HepG2 (cell line): ENCODE measurements around the gene RAB40C. TPM values are rescaled to one million over a fixed set of nuclear protein-coding genes. Genes with fewer than 3 reads are reported as not detected.

Experiments used
- CEBPB ChIP-seq: IDR thresholded peaks from 2 replicates; pipeline ENCODE4 v1.6.1; 2011; ENCODE audit warnings: low read depth, low read length, improper control_type of control experiment, borderline replicate concordance
- FOXP1 ChIP-seq, 2 experiments: fragments of 450-650 bp in 1 of 2; IDR thresholded peaks; 2 replicates each; pipeline ENCODE4 v1.6.1; 2017 to 2018; ENCODE audit warnings: antibody characterized with exemption in 1 of 2
- KAT2B ChIP-seq: fragments of 150-350 bp; IDR thresholded peaks from 2 replicates; pipeline ENCODE4 v1.6.1; 2014; ENCODE audit warnings: low read depth, low read length, borderline replicate concordance
- KLF12 ChIP-seq: sonication (generic); formaldehyde crosslinking; IDR thresholded peaks from 2 replicates; pipeline ENCODE4 v1.4.0; 2020; ENCODE audit warnings: missing genetic modification reagents, borderline replicate concordance
- POLR2G ChIP-seq: fragments of 200-400 bp; formaldehyde crosslinking; IDR thresholded peaks from 2 replicates; pipeline ENCODE4 v1.6.1; 2018; ENCODE audit warnings: mild to moderate bottlenecking, low read depth, low read length, moderate library complexity
- ZNF292 ChIP-seq: sonication (generic); formaldehyde crosslinking; IDR thresholded peaks from 2 replicates; pipeline ENCODE4 v1.8.1; 2022; ENCODE audit warnings: mild to moderate bottlenecking, low read depth, missing genetic modification reagents, borderline replicate concordance
- ZNF318 ChIP-seq: sonication (generic); formaldehyde crosslinking; IDR thresholded peaks from 2 replicates; pipeline ENCODE4 v1.4.0; 2020; ENCODE audit warnings: mild to moderate bottlenecking, missing genetic modification reagents
- ZNF549 ChIP-seq: sonication (generic); formaldehyde crosslinking; IDR thresholded peaks from 2 replicates; pipeline ENCODE4 v1.5.0; 2020; ENCODE audit warnings: missing genetic modification reagents
- ZNF772 ChIP-seq: sonication (generic); formaldehyde crosslinking; IDR thresholded peaks from 2 replicates; pipeline ENCODE4 v1.5.0; 2020; ENCODE audit warnings: mild to moderate bottlenecking, missing genetic modification reagents
- polyA plus RNA-seq, 8 experiments: library from polyadenylated mRNA; depleted of rRNA in 3 of 8; stranded (reverse) in 7 of 8; unstranded in 1 of 8; fragments of >200 nt; fragmentation: Illumina TruSeq in 4 of 8; extraction: Trizol in 4 of 8; gene quantifications; 2 replicates each; pipeline versions ENCODE4 v1.2.1 to v1.2.3, GENCODE V29; 2011 to 2016; ENCODE audit warnings: low read depth in 4 of 8, missing spikeins in 1 of 8, mixed read lengths in 1 of 8; ENCODE audit not compliant: insufficient read depth in 1 of 8
- total RNA-seq, 5 experiments: library from RNA; depleted of rRNA; stranded (reverse); fragments of >200 nt; fragmentation: Illumina TruSeq; extraction: Trizol; gene quantifications; 2 replicates each; pipeline ENCODE4 v1.2.3, GENCODE V29; 2016; ENCODE audit warnings: low read depth in 1 of 5
- TF ChIP-seq, protein P1 (sequence below), 2 experiments: sonication (generic) in 1 of 2; formaldehyde crosslinking in 1 of 2; IDR thresholded peaks; 2 replicates each; pipeline versions ENCODE4 v1.4.0 to v1.6.1; 2018 to 2020; ENCODE audit warnings: missing genetic modification reagents in 2 of 2, borderline replicate concordance in 1 of 2, low read depth in 1 of 2, mild to moderate bottlenecking in 1 of 2, missing biosample characterization in 1 of 2
- TF ChIP-seq, protein P2 (sequence below): sonication (generic); formaldehyde crosslinking; IDR thresholded peaks from 2 replicates; pipeline ENCODE4 v1.4.0; 2020; ENCODE audit warnings: mild to moderate bottlenecking, missing genetic modification reagents
- TF ChIP-seq, protein P3 (sequence below): sonication (generic); formaldehyde crosslinking; IDR thresholded peaks from 2 replicates; pipeline ENCODE4 v1.8.0; 2022; ENCODE audit warnings: mild to moderate bottlenecking, missing genetic modification reagents, borderline replicate concordance

Gene RAB40C
- total and polyA plus RNA-seq, 2 of the 13 experiments (the other 11 are each of a cell fraction or from before 2014, with no cell fraction given) = 7.7 to 11.5 TPM

- TF ChIP-seq ZNF318 (no peak), POLR2G (peak; percentile 44; the same call in 1 of the 2 replicates), KLF12 (CRISPR knock-in tag) (no peak), ZNF549 (CRISPR knock-in tag) (no peak), ZNF772 (peak; percentile 59; the same call in 1 of the 2 replicates), FOXP1 (IDR thresholded peaks at IDR 0.05) (no peak), FOXP1 (CRISPR knock-in tag; IDR thresholded peaks at IDR 0.05) (peak; percentile 24; the same call in 1 of the 2 replicates), KAT2B (no peak), CEBPB (peak; percentile 76; the same call in 1 of the 2 replicates), ZNF292 (CRISPR knock-in tag) (no peak)
- TF ChIP-seq, protein P1, sequence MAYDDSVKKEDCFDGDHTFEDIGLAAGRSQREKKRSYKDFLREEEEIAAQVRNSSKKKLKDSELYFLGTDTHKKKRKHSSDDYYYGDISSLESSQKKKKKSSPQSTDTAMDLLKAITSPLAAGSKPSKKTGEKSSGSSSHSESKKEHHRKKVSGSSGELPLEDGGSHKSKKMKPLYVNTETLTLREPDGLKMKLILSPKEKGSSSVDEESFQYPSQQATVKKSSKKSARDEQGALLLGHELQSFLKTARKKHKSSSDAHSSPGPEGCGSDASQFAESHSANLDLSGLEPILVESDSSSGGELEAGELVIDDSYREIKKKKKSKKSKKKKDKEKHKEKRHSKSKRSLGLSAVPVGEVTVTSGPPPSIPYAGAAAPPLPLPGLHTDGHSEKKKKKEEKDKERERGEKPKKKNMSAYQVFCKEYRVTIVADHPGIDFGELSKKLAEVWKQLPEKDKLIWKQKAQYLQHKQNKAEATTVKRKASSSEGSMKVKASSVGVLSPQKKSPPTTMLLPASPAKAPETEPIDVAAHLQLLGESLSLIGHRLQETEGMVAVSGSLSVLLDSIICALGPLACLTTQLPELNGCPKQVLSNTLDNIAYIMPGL (CRISPR knock-in tag; IDR thresholded peaks at IDR 0.05; ENCODE audit: borderline replicate concordance in 1 of 2, low read depth in 1 of 2) = 0 out of 4 replicates have a peak, but pooled peaks of 1 of the 2 experiments have one; percentile 4
- TF ChIP-seq, protein P2, sequence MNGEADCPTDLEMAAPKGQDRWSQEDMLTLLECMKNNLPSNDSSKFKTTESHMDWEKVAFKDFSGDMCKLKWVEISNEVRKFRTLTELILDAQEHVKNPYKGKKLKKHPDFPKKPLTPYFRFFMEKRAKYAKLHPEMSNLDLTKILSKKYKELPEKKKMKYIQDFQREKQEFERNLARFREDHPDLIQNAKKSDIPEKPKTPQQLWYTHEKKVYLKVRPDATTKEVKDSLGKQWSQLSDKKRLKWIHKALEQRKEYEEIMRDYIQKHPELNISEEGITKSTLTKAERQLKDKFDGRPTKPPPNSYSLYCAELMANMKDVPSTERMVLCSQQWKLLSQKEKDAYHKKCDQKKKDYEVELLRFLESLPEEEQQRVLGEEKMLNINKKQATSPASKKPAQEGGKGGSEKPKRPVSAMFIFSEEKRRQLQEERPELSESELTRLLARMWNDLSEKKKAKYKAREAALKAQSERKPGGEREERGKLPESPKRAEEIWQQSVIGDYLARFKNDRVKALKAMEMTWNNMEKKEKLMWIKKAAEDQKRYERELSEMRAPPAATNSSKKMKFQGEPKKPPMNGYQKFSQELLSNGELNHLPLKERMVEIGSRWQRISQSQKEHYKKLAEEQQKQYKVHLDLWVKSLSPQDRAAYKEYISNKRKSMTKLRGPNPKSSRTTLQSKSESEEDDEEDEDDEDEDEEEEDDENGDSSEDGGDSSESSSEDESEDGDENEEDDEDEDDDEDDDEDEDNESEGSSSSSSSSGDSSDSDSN = peak; percentile 73; the same call in 1 of the 2 replicates
- TF ChIP-seq, protein P3, sequence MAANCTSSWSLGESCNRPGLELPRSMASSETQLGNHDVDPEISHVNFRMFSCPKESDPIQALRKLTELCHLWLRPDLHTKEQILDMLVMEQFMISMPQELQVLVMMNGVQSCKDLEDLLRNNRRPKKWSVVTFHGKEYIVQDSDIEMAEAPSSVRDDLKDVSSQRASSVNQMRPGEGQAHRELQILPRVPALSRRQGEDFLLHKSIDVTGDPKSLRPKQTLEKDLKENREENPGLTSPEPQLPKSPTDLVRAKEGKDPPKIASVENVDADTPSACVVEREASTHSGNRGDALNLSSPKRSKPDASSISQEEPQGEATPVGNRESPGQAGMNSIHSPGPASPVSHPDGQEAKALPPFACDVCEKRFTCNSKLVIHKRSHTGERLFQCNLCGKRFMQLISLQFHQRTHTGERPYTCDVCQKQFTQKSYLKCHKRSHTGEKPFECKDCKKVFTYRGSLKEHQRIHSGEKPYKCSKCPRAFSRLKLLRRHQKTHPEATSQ (CRISPR knock-in tag) = no peak
These were observed 56.2 kb downstream of the RAB40C start (continued) for GRCh38 chr16:645852-646678.
